Mucosa of rectum (tissue), 2 donors: ENCODE measurements around the gene PERCC1.

Source experiments
- H3K27ac ChIP-seq, 2 donors: one replicate each; pipeline ENCODE4 v1.7.0; 2013; ENCODE audit warnings: inconsistent platforms in 2 of 2, low read depth in 2 of 2, low read length in 2 of 2
- H3K27me3 ChIP-seq, 2 donors: one replicate each; pipeline ENCODE4 v1.7.0; 2013; ENCODE audit warnings: low read length in 2 of 2; ENCODE audit not compliant: control insufficient read depth in 2 of 2, insufficient read depth in 2 of 2
- H3K36me3 ChIP-seq, 2 donors: one replicate each; pipeline ENCODE4 v1.7.0; 2013; ENCODE audit warnings: low read length in 2 of 2; ENCODE audit not compliant: control insufficient read depth in 2 of 2, insufficient read depth in 2 of 2
- H3K4me1 ChIP-seq, 2 donors: one replicate each; pipeline ENCODE4 v1.7.0; 2013; ENCODE audit warnings: low read length in 2 of 2, mild to moderate bottlenecking in 1 of 2; ENCODE audit not compliant: control insufficient read depth in 2 of 2, insufficient read depth in 2 of 2
- H3K4me3 ChIP-seq, 2 donors: one replicate each; pipeline ENCODE4 v1.7.0; 2013; ENCODE audit warnings: low read length in 2 of 2
- H3K9ac ChIP-seq, 2 donors: one replicate each; pipeline ENCODE4 v1.7.0; 2013; ENCODE audit warnings: low read length in 2 of 2, low read depth in 1 of 2, mild to moderate bottlenecking in 1 of 2
- H3K9me3 ChIP-seq, 2 donors: one replicate each; pipeline ENCODE4 v1.7.0; 2013; ENCODE audit warnings: low read length in 2 of 2; ENCODE audit not compliant: control insufficient read depth in 2 of 2
- donor health status: healthy.
- donor health status: Normal muscosa, but diverticular disease.

The PERCC1 gene

GRCh38 chr16:1408171-1408837, 22.6 kb upstream of the PERCC1 start:
- peak overlapping the region; percentile 70 to 72 for H3K4me3 ChIP-seq
- H3K9ac ChIP-seq = peak overlapping the region in 1 of 2 donors; percentile 56
- H3K4me1 ChIP-seq = peaks cover 5 to 9% of the 10 kb centered on the region in 2 donors
- no peaks in the 10 kb centered on the region for H3K27me3 ChIP-seq
- H3K9me3 ChIP-seq = no peaks in the 10 kb centered on the region
- H3K27ac ChIP-seq = peak overlapping the region in 1 of 2 donors; percentile 43
- H3K36me3 ChIP-seq = peaks cover 5 to 15% of the 10 kb centered on the region in 2 donors

GRCh38 chr16:1412847-1413246, 18.0 kb upstream of the PERCC1 start:
- Histone ChIP-seq H3K4me3 (peak overlapping the region in 1 of 2 donors; percentile 13), H3K27me3 (no peaks in the 10 kb centered on the region), H3K9me3 (no peaks in the 10 kb centered on the region), H3K4me1 (peaks cover 10% of the 10 kb centered on the region in 2 donors), H3K36me3 (peaks cover 4 to 9% of the 10 kb centered on the region in 2 donors), H3K9ac (no peak overlapping the region), H3K27ac (no peak overlapping the region)

DNA sequence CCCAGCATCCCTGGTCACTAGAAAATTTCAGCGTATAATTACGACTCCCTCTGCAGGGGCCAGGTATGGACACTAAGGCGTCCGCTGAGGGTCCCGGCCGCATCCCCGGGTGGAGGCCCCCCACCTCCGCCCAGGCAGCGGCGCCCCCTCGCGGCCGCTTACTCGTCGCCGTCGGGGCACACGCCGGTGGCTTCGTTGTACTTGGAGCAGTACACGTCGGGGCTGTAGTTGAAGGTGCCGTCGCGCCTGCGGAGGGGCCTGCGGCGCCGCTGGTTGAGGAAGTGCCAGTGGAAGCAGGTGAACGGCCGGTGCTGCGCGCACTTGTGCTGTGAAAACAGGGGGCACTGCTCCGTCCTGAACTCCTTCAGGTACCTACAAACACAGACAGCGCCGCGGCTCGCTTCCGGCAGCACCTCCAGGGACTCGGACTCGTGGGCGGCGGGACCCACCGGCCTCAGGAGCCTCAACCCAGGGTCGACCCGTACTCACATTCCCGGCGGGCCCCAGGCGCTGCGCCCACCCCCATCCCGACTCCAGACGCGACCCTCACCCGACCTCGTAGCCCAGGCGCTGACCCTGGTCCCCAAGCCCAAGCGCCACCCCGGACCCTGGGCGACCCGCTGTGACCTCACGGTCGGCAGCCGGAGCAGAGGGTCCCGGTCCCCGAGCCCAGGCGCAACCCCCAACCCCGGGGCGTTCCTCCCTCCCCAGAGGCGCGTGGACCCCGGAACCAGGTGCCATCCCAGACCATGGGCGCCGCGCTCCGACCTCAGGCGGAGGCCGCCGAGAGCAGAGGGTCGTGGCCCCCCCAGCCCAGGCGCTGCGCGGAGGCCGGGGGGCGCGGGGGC, 17.0 kb upstream of the PERCC1 start:
- Histone ChIP-seq H3K36me3 (peaks cover 4 to 9% of the 10 kb centered on the region in 2 donors), H3K9me3 (no peaks in the 10 kb centered on the region), H3K4me1 (peaks cover 4 to 5% of the 10 kb centered on the region in 2 donors), H3K27ac (peak overlapping the region; percentile 76 to 84), H3K27me3 (no peaks in the 10 kb centered on the region), H3K9ac (peak overlapping the region; percentile 77 to 81), H3K4me3 (peak overlapping the region; percentile 79 to 89)

DNA sequence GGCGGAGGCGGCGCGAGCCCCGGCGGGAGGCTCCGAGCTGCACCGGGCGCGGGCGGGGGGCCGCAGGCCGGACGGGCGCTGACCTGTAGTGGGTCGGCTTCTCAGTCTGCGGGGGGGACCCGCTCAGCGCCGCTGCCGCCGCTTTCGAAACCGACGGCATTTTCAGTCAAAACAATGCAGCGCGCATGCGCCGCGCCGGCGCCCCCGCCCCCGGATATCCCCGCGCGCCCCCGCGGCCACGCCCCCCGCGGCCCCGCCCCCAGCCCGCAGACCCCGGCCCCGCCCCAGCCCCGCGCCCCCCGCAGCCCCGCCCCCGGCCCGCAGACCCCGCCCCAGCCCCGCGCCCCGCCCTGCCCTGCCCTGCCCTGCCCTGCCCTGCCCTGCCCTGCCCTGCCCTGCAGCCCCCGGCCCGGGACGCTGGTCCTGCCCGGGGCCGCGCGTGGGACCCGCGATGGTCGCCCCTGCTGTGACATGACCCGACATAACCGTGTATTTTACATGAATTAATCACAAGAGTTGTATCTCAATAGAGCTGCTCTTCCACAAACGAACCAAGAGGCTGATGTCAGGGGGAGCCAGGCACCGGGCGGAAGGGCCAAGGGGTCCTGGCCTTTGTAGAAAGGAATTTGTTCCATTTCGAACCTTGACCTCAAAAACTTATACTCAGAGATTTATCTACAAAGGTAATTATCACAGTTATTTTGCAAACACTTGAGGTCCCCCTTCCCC, 16.2 kb upstream of the PERCC1 start, which contains the start of gene UNKL:
TSS of gene UNKL (minus strand) at position 173 of the 729 bp plus-strand sequence. CDS start at position 160, 13 bp downstream.
- Histone ChIP-seq H3K4me3 (peak within 1 kb of the TSS; percentile 79 to 89), H3K27me3 (no peaks in the 10 kb centered on the region)

DNA sequence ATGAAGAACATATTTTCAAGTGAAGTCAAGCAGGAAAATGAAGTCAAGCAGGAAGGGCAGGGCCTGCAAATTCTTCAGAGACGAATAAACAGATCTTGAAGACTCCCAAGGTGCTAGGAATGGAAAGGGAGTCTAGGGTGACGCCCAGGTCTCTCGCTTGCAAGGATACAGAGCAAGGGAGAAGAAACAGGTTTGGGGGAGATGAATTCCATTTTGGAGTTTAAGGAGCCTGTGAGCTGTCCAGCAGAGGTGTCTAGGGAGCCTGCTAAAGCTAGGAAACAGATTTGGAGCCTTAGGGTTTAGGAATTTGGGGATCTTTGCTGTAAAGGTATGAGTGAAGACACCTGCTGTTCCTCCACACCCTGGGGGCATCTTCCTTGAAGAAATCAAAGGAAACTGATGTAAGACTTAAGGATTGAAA, 14.3 kb upstream of the PERCC1 start:
- Histone ChIP-seq H3K4me1 (peaks cover 13 to 15% of the 10 kb centered on the region in 2 donors), H3K4me3 (no peak overlapping the region), H3K27ac (no peak overlapping the region), H3K9me3 (no peaks in the 10 kb centered on the region), H3K27me3 (no peaks in the 10 kb centered on the region), H3K36me3 (peaks cover 0 to 4% of the 10 kb centered on the region in 2 donors), H3K9ac (no peak overlapping the region)

More for the DNA sequence above, 16.2 kb upstream of the PERCC1 start, which contains the start of gene UNKL:
- Histone ChIP-seq H3K9me3 (no peaks in the 10 kb centered on the region), H3K4me1 (peaks cover 4 to 7% of the 10 kb centered on the region in 2 donors), H3K9ac (peak within 1 kb of the TSS; percentile 77 to 81), H3K36me3 (peaks cover 4 to 7% of the 10 kb centered on the region in 2 donors), H3K27ac (peak within 1 kb of the TSS; percentile 84 to 88)

DNA sequence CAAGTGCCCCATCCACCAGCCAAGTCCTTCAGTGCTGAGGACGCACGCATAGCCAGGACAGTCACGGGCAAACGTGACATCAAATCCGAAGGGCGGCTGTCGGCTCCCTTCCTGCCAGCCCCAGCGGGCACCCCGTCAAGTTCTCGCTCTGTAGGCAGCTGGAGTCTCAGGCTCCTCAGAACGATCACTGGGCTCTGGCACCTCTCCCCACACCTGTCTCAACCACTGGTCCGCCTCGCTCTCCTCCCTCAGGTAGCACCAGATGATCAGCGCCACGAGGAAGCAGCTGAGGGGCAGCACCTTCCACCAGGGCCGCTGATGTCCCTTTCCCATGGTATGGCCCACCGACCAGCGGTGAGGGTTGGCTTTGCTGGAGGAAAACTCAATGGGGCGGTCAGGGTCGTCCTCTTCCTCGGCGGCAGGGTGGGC, 10.8 kb upstream of the PERCC1 start:
- Histone ChIP-seq H3K9ac (peak overlapping the region; percentile 79 to 92), H3K4me3 (peak overlapping the region; percentile 87 to 94), H3K9me3 (no peaks in the 10 kb centered on the region), H3K27me3 (no peaks in the 10 kb centered on the region), H3K4me1 (peaks cover 8 to 12% of the 10 kb centered on the region in 2 donors), H3K27ac (peak overlapping the region; percentile 92 to 95), H3K36me3 (no peaks in the 10 kb centered on the region)

- no peaks in the 10 kb centered on the region for H3K27me3 ChIP-seq
- H3K27ac ChIP-seq = no peak overlapping the region
- no peaks in the 10 kb centered on the region for H3K36me3 ChIP-seq
- H3K9me3 ChIP-seq = no peaks in the 10 kb centered on the region
- peaks cover 8 to 10% of the 10 kb centered on the region in 2 donors for H3K4me1 ChIP-seq
- H3K9ac ChIP-seq = no peak overlapping the region
- no peak overlapping the region for H3K4me3 ChIP-seq
These were observed 8.8 kb upstream of the PERCC1 start for GRCh38 chr16:1422076-1422475.

DNA sequence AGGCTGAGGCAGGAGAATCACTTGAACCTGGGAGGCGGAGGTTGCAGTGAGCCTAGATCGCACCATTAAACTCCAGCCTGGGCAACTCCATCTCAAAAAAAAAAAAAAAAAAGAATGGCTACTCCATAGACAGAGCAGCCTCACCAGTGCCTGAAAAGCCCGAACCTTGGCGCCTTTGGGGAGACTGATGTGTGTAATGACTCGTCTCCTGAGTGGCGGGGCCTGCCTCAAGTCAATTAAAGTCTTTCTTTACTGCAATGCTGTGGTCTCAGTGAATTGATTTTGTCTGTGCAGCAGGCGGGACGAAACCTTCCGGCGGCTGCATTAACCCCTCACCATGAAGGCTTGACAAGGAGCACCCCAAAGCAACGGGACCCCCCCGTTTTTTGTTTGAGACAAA, 6.8 kb upstream of the PERCC1 start:
- Histone ChIP-seq H3K4me3 (no peak overlapping the region), H3K4me1 (peaks cover 10% of the 10 kb centered on the region in 2 donors), H3K27me3 (no peaks in the 10 kb centered on the region), H3K36me3 (no peaks in the 10 kb centered on the region), H3K9me3 (no peaks in the 10 kb centered on the region), H3K27ac (no peak overlapping the region), H3K9ac (no peak overlapping the region)

GRCh38 chr16:1425616-1426370, 5.1 kb upstream of the PERCC1 start:
- H3K27me3 ChIP-seq = no peaks in the 10 kb centered on the region
- H3K4me3 ChIP-seq = no peak overlapping the region
- no peaks in the 10 kb centered on the region for H3K9me3 ChIP-seq
- H3K36me3 ChIP-seq = no peaks in the 10 kb centered on the region
- no peak overlapping the region for H3K27ac ChIP-seq
- H3K4me1 ChIP-seq = peaks cover 2 to 5% of the 10 kb centered on the region in 2 donors
- H3K9ac ChIP-seq = no peak overlapping the region
